ENCODE results near the gene CDHR5.

- TF ChIP-seq CTCF (IDR thresholded peaks at IDR 0.05) (no peak), POLR2A (IDR thresholded peaks at IDR 0.05) (no peak)
Observed at GRCh38 chr11:567629-568292, 57.0 kb downstream of the CDHR5 start.
